T-helper 2 cell (primary cell): ENCODE results near the gene PIGW.
A peak's percentile ranks its signal among the peaks of the same experiment; 100 is the strongest.

Experiments
- DNase-seq, 5 experiments: peaks; one replicate each; pipeline versions ENCODE4 v3.0.0 to v3.0.0-alpha.2; 2012 to 2022
- total RNA-seq, 2 donors: gene quantifications; one replicate each; lab custom pipeline; 2026; lab: John Stamatoyannopoulos, UW

PIGW gene, protein sequence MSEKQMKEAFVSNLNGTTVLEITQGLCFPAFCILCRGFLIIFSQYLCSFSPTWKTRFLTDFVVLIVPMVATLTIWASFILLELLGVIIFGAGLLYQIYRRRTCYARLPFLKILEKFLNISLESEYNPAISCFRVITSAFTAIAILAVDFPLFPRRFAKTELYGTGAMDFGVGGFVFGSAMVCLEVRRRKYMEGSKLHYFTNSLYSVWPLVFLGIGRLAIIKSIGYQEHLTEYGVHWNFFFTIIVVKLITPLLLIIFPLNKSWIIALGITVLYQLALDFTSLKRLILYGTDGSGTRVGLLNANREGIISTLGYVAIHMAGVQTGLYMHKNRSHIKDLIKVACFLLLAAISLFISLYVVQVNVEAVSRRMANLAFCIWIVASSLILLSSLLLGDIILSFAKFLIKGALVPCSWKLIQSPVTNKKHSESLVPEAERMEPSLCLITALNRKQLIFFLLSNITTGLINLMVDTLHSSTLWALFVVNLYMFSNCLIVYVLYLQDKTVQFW
- total RNA-seq = 7.2 to 7.5 reads per million in 2 donors

DNA sequence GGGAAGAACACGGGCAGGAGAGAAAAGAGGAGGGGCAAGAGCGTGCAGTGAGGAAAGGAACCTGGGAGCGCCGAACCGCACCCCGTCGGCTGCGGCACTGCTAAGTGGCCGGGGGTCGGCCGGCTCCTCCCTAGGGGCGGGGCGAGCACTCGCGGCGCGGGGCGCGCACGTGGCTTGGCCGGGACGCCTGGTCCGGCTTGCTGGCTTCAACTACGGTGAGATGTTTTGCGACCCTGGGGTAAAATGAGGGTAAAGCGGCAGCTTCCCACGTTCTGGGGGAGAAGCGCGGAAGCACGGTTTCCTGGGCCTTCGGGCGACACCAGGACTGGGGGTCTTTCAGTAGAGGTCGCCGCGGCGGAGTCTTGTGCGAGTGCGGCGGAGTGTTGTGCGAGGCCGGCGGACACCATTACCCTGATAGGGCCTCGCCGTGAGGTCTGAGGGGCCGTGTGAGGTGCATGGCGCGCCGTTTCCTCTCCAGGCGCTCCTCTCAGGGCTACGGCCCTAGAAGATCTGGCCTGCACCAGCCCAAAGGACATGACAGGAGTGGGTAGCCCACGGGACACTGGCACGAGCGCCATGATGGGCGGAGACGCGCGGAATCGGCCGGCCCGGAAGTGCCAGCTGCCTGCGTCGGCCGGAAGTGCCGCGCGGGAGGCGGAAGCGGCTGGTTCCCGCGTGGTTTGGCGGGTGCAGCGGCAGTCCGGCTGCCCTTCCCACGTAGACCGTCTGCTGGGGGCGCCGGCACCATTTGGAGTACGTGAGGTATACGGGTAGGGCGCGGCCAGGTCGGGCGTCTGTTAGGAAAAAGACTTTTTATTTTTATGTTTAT is at the start of gene PIGW, which contains the start of gene MYO19:
TSS of gene PIGW (plus strand) at position 148 of the 829 bp plus-strand sequence. CDS start 2,115 bp downstream, outside the sequence.
TSS of gene MYO19 (minus strand) at position 29 of the 829 bp plus-strand sequence. CDS start 2,330 bp downstream, outside the sequence.
- DNase-seq = peak; percentile 69 to 95 (median 79)

GRCh38 chr17:36485027-36485426 is 49.8 kb upstream of the PIGW start:
- DNase-seq = no peak

GRCh38 chr17:36485805-36486203 is 49.0 kb upstream of the PIGW start:
- no peak for DNase-seq

DNA sequence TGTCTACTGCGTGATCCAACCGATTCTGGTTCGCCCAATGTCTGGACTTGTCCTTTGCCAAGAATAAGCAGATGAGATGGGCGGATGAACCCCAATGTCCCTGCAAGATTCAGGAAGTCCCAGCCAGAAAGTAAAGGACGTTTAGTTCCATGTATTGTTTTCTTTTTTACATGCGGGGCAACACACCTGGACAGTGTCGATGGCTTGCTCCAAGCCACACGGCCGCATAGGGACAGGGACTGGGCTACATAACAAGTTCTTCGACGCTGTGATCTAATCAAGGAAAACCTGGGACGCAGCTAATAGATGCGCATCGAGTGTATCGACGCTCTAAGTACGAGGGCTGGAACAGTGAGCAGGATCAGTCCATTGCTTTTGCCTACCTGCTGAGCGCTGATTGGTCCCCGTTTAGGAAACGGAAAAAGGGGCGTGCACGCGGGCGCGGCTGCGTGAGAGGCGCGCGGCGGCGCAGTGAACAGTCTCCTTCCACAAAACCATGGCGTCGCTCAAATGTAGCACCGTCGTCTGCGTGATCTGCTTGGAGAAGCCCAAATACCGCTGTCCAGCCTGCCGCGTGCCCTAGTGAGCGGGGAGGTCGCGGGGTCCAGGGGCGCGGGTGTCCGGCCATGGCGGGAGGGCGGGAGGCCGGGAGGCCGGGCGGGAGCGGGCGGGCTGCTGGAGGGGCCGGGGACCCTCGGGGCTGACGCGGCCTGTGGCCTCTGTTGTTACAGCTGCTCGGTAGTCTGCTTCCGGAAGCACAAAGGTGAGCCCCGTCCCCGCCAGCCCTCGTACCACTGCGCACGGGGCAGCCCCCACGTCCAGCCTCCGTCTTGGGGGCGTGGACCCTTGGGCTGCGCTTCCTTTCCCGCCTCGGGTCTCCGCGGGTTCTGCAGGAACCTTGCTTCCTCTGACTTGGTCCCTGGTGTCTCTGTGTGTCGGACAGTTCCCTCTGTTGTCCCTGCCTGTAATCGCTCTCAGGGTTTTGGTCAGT is 48.3 kb upstream of the PIGW start, which contains the start of gene ZNHIT3:
TSS of gene ZNHIT3 (plus strand) at position 478 of the 991 bp plus-strand sequence. CDS start at position 497, 19 bp downstream.
- DNase-seq = peak; percentile 72 to 97 (median 85)

DNA sequence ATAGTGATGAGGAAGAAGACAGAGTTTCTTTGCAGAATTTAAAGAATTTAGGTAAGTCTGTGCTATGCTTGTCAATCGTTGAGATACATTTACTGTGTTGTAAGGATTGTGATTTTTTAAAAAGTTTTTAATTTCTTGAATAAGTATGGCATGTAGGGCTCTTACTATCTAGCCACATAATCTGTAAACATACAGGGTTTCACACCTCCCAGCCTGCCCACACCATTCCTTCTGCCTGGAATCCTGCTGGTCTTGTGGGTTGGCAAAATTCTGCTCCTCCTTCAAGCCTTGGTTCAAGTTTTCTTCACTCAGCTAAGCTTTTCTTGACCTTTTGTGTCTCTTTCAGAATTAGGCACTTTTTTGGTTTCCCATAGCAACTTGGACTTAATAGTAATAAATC is 40.8 kb upstream of the PIGW start:
- no peak for DNase-seq

DNA sequence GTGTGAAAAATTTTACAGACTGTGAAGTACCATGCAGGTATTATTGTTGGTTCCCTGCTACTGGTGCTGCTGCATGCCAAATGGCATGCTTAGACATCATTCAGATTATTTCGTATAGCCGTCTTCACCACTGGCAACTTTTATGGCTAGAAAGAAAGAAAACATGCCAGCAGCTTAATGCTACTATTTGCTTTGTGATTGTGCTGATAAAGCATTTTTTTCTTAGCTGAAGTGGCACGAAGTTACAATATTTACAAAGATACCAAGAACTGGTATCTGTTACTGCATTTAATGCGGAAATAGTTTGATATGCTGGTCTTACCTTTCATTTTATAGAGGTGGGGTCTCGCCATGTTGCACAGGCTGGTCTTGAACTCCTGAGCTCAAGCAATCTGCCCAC is 40.1 kb upstream of the PIGW start:
- no peak for DNase-seq

GRCh38 chr17:36495076-36495578 is 39.7 kb upstream of the PIGW start:
- DNase-seq = no peak

- DNase-seq = no peak
These were observed 38.6 kb upstream of the PIGW start for GRCh38 chr17:36496018-36496789.

DNA sequence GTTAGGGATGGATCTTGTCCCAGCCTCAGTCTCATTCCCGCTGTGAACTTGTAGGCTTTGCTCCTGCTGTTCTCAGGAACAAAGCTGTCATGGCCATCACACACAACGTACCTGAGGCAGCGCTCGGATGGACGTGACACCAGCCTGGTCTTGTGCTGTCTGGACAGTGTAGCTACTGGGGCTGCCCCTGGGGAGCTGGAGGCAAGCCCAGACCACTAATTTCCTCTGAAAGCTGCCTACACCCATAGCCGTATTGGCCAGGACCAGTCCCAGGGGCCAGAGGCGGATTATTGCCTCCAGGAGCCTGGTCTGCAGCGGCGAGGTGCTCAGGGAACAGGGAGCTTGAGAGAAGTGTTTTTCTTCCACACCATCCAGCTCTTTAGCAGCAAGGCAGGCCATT is 36.6 kb upstream of the PIGW start:
- DNase-seq = no peak

DNA sequence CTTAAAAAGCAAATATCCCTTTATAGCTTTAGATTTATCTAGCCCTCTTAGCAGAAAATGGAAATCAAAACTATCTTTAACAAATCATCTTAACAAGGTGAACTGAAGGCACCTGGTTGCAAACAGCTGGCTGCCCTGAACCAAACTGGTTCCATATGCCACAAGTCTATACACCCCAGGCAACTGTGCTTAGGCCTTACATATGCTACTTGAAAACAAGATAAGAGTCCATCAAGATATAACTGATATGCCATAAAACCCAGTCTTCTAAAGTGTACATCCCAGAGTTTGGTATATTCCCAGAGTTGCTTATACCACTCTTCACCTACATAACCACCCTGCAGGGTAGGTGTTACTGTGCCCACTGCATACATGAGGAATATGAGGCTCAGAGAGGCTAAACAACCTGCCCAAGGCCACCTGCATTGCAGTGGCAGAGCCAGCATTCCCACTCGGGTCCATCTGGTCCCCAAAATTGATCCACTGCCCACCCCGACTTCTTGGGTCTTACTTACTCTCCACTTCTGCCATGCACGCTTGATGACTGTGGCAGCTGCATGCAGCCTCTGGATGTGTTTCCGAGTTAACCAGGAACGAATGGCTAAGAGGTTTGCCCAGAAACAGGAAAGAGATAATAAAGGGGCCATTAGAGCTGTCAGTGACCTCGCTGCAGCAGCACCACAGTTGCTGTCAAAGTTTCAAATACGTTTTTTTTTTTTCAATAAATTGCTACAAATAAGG is 36.1 kb upstream of the PIGW start:
- no peak for DNase-seq

GRCh38 chr17:36500745-36501225 is 34.0 kb upstream of the PIGW start:
- no peak for DNase-seq

- no peak for DNase-seq
These were observed 33.4 kb upstream of the PIGW start for GRCh38 chr17:36501351-36501750.

DNA sequence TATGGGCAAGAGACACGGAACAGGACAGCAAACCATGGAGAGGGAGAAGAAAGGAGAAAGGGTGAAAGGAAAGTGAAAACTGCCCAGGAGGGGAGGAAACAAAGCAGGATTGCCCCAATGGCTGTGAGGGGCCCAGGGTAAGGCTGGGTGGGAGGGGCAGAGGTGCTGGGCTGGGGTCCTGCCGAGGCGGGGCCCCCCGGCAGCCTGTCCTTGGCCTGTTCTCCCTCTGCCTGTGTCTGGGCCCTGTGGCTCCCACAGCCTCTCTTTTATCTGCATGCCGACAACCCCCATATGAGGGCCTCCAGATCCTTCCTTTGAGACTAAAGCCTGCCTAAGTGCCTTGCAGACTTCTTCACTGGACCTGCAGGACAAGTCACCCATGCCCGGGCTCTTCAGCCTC is 32.8 kb upstream of the PIGW start:
- DNase-seq = no peak

DNA sequence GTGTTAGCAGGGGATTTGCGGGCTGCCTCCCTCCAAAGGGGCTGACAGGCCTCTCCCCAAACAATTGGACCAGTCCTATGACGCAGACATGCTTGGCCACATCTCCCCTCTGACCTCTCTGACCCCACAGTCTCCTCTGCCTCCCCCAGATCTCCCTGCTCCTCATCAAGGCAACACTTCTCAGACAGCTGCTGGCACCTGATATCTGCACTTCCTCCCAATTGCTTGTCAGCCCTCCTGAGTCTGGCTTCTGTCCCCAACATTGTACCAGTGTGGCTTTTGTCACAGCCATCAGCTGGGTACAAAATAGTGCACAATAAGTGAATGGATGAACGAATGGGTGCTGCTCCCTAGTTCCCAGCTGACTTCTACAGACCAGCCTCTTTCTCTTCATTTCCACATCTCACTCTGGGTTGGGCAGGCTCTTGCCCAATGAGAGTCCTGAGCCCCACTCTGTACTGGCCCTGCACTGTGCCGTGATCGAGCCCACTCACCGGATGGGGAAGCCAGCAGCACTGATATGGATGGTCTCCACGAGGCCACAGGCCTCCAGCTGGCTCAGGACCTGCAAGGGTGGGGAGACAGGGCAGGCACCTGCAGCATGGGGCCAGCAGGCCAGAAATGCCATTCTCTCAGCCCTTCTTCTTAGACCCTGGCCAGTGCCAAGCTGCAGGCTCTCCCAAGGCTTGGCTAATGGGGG is 31.2 kb upstream of the PIGW start:
- DNase-seq = no peak

- DNase-seq = no peak
These were observed 30.6 kb upstream of the PIGW start for GRCh38 chr17:36504156-36504545.

DNA sequence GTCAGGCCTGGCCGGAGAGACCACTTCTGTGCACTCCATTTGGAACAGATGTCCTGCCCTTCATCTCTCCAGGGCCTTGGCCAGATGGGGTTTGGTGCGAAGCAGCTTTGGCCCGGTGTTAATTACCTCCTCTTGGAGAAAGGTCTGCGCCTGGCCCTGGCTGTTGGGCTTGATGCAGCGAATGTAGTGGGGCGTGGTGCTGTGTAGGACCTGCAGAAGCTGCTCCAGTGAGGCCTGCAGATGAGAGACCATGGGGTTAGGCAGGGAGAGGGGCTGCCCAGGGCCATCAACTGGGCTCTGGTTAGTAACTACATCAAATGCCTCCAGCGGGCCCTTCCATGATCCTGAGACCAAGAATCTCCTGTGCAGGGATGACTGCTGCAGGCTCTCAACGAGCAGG is 29.6 kb upstream of the PIGW start:
- no peak for DNase-seq

DNA sequence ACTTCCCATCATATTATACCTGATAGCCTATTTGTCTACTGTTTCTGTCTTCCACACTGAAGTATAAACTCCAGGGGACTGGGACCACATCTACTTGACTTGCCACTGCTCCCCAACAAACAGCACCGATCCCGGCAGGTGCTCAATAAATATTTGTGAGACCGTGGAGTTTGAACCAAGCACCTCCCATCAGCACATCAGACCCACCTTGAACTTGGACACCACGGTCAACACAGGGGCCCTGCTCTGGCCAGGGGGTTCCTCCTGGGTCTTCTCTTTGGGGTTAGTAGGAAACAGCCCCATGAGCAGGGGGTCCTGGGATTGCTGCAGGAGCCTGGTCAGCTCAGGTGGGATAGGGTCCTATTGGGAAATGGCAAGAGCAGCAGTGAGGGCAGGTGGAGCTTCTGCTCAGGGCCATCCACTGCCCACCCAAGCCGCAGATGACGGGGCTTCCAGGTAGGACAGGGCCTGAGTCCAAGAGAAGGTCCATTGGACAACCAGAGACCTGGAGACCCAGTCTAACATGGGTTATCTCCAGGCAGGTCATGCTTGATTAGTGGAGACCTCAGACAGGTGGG is 28.4 kb upstream of the PIGW start:
- DNase-seq = no peak

DNA sequence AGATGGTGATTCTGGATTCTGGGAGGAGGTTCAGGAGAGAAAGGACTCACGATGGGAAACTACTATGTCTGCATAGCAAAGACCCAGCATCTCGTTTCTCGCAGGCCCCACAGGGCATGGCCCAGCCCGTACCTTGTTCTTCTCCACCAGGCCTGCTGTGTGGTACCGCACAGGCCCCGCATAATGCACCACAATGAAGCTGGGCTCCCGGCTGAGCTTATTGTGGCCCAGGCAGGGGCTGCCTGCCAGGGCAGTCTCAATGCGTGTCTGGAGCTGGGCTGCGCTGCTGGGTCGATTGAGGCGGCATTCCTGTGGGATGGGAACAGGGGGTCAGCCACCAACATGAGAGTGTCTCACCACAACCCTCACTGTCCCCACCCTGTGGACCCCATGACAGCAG is 28.0 kb upstream of the PIGW start:
- DNase-seq = no peak

DNA sequence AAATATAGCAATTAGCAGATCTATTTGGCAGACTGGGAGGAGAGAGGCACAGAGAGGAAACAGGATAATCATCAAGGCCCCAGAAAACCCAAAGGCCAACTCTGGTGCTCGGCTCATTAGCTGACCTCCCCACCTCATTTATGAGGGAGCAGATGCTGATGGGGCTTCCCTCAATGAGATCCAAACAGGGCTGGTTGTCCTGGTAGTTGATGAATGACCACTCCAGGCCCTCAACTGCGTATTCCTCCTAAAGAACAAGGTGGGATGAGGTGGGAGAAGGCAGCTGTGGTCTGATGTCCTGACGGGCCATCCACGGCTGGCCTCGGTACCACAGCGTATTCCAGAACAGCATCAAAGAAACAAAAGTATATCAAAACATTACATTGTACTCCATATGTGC is 27.5 kb upstream of the PIGW start:
- DNase-seq = no peak
